GM20000 (cell line): ENCODE data around the gene MAGI1.
"Not testable (repeated sequence)": the region's sequence is repeated elsewhere in the genome, so short reads cannot be mapped to it uniquely, and the experiment has no call there.

Source experiments
- DNase-seq: peaks from one replicate; pipeline ENCODE4 v3.0.0; 2012; ENCODE audit warnings: low spot score
- TF ChIP-seq, protein P1 (sequence below): IDR thresholded peaks from 2 replicates; pipeline ENCODE4 v1.5.1; 2012; ENCODE audit warnings: mild to moderate bottlenecking, control low read depth; ENCODE audit errors: extremely low read depth, missing control alignments

The MAGI1 gene

GRCh38 chr3:65551945-65552344, 486.8 kb downstream of the MAGI1 start:
- TF ChIP-seq, protein P1, sequence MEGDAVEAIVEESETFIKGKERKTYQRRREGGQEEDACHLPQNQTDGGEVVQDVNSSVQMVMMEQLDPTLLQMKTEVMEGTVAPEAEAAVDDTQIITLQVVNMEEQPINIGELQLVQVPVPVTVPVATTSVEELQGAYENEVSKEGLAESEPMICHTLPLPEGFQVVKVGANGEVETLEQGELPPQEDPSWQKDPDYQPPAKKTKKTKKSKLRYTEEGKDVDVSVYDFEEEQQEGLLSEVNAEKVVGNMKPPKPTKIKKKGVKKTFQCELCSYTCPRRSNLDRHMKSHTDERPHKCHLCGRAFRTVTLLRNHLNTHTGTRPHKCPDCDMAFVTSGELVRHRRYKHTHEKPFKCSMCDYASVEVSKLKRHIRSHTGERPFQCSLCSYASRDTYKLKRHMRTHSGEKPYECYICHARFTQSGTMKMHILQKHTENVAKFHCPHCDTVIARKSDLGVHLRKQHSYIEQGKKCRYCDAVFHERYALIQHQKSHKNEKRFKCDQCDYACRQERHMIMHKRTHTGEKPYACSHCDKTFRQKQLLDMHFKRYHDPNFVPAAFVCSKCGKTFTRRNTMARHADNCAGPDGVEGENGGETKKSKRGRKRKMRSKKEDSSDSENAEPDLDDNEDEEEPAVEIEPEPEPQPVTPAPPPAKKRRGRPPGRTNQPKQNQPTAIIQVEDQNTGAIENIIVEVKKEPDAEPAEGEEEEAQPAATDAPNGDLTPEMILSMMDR, result no peak
- no peak for DNase-seq

DNA sequence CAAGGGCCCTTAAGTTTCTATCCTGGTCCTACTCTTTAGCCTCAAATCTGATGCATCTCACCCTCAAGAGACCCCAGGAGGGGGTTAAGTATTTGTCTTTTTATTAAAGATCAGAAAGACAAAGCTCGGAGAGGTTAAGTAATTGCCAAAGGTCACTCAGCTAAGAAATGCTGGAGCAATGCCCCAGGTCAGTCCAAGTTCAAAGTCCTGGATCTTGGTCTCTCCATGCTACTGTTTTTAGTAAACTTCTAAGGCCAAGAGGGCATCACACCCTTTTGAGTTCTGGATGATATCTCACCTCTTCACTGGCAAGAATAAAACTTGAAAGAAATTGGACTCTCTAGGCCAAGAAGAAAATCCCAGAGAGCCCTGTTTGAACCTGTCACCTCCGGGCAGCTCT, 488.6 kb downstream of the MAGI1 start:
- no peak for DNase-seq
- TF ChIP-seq, protein P1, result no peak

DNA sequence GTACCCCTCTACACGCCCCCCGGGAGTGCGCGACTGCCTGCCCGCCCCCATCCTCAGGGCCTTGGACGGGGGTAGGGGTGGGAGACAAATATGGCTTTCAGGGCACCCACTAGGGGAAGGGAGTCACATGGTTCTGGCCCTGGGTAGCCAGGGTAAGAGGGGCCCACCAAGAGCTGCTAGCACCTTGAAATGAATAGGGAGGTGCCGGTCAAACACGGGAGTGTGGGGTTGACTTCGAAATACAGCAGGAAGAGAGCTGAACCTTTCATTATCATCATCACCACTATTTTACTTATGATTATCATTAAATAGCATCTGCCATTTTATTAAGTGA, 489.1 kb downstream of the MAGI1 start:
- no peak for DNase-seq
- TF ChIP-seq, protein P1, result no peak

DNA sequence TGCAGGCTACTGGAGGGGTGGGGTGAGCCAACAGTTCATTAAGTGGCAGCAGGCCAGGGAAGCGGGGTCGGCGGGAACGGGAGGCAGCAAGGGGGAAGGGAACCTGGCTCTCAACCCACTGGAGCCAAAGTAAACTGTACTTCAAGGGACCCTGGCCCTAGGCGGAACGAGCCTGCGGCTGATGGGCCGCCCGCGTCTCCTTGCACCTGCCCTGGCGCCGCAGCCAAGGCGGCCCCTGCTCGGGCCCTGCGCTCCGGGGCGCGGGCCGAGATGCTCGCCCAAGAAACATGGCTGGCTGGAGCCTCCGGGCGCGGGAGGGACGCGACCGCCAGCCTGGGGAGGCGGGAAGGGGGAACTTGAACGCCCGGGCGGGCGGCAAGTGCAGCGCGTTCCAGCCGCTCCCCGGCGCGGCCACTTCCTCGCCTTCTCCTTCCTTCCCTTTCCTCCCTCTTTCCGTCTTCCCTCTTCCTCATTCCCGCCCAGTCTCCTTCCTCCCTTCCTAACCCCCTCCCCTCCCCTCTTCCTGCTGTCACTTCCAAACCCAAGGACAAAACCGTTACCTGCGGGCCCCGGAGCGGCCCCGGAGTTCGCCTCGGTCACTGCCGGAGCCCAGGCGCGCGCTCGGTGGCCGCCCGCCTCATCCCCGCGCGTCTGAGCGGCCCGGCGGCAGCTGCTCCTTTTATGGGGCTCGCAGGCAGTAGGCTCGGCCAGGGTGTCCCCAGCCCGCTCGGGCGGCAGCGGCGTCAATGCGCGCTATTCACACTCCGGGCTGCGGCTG, 489.7 kb downstream of the MAGI1 start:
- no peak for DNase-seq
- TF ChIP-seq, protein P1, result no peak

DNA sequence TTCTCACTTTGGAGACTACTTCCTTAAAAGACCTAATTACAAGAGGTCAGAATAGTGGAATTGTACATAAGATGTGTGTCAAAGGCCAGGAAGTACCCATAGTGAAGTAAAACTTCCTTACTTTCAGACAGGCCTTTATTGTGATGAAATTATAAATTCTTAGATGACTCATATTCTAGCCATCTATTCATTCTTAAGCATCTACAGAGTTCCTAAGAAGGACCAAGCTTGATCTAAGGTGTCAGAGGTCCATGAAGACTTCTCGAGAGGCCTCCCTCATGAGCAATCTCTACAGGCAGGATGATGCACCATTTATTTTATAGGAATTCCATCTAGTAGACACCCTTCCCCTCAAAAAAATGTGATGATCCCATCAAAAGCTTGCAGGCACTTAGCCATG, 493.3 kb downstream of the MAGI1 start:
- TF ChIP-seq, protein P1, result no peak
- no peak for DNase-seq

- DNase-seq, result not testable (repeated sequence)
Measured at GRCh38 chr3:65543391-65543790, 495.3 kb downstream of the MAGI1 start.

- DNase-seq, result no peak
- TF ChIP-seq, protein P1, result no peak
Measured at GRCh38 chr3:65540666-65541065, 498.1 kb downstream of the MAGI1 start.

- no peak for DNase-seq
- TF ChIP-seq, protein P1, result no peak
Measured at GRCh38 chr3:65539616-65540015, 499.1 kb downstream of the MAGI1 start.
